ENCODE data around the gene PSMA5. TPM values are rescaled to one million over a fixed set of nuclear protein-coding genes. Genes with fewer than 3 reads are reported as not detected.
"Not testable (repeated sequence)": the region's sequence is repeated elsewhere in the genome, so short reads cannot be mapped to it uniquely, and the experiment has no call there.

Gene PSMA5
- 99.8 and 109 TPM in 2 replicates for total RNA-seq
- long read RNA-seq, transcript PSMA5-201 (9 exons, 3,729 nt) = major isoform, 164 of 180 reads
- long read RNA-seq, partial matches to known transcripts = 3 of 180 reads
- long read RNA-seq, other reads (novel, unspliced or antisense) = 13 of 180 reads

GRCh38 chr1:109426281-109427170, at the start of gene PSMA5:
Gene PSMA5 (minus strand): TSS chr1:109426448. CDS start chr1:109426330, 118 bp downstream.
- no peaks in the 10 kb centered on the region for H3K27me3 Mint-ChIP-seq (ENCODE audit: low read depth)
- DNase-seq (ENCODE audit: low read depth, low spot score) = peak; percentile 82
- H3K9me3 Mint-ChIP-seq = no peaks in the 10 kb centered on the region
- peaks cover 33% of the 10 kb centered on the region for H3K4me1 Mint-ChIP-seq
- no peak for TF ChIP-seq CTCF (conservative IDR thresholded peaks at IDR 0.05)
- H3K27ac Mint-ChIP-seq (ENCODE audit: unreplicated experiment) = peak within 1 kb of the TSS; percentile 94
- H3K4me3 Mint-ChIP-seq = peak within 1 kb of the TSS; percentile 98
- no peaks in the 10 kb centered on the region for H3K36me3 Mint-ChIP-seq (ENCODE audit: low read depth)

DNA sequence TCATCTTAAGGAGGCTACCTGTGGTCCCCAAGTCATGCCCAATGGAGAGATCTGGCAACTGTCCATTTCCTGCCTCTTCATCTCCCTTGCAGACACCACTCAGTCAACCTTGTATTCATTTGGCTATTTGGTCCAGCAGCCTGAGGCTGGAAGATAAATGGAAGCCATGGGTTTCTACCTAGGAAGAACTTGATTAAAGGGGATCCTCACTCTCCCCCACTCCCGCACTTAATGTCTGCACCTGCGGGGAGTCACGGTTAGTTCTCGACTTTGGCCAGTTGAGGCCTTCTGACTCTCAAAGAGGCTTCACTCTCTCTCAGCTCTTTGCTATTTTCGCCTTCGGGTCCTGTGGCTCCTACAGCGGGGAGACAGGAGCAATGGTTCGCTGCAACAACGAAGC, 49.0 kb upstream of the PSMA5 start:
- peaks cover 93% of the 10 kb centered on the region for H3K27me3 Mint-ChIP-seq (ENCODE audit: low read depth)
- no peak overlapping the region for H3K27ac Mint-ChIP-seq (ENCODE audit: unreplicated experiment)
- H3K4me1 Mint-ChIP-seq = no peaks in the 10 kb centered on the region
- H3K4me3 Mint-ChIP-seq = no peak overlapping the region
- H3K36me3 Mint-ChIP-seq (ENCODE audit: low read depth) = no peaks in the 10 kb centered on the region
- no peaks in the 10 kb centered on the region for H3K9me3 Mint-ChIP-seq
- no peak for DNase-seq (ENCODE audit: low read depth, low spot score)
- no peak for TF ChIP-seq CTCF (conservative IDR thresholded peaks at IDR 0.05)

DNA sequence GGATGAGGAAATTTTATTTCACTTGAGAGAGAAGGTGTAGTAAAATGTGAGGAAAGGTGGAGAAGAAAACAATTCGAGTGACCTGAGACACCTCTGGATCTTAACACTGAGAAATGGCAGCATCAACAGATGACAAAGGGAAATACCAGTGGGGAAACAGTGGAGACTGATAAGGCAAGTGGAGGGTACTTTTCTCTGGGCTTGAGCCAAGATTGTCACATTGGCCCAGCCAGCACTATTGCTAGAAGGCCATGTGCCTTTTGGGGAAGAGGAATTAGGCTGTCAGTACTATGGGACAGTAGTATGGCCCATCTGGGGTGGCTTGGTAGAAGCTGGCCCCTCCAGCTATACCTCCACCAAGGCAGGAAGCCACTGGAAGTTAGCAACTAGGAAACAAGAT, 48.4 kb upstream of the PSMA5 start:
- no peak for DNase-seq (ENCODE audit: low read depth, low spot score)
- Mint-ChIP-seq H3K9me3 (no peaks in the 10 kb centered on the region), H3K4me1 (no peaks in the 10 kb centered on the region), H3K27ac (ENCODE audit: unreplicated experiment) (no peak overlapping the region), H3K36me3 (ENCODE audit: low read depth) (no peaks in the 10 kb centered on the region), H3K27me3 (ENCODE audit: low read depth) (peaks cover 93% of the 10 kb centered on the region), H3K4me3 (no peak overlapping the region)
- no peak for TF ChIP-seq CTCF (conservative IDR thresholded peaks at IDR 0.05)

- H3K27me3 Mint-ChIP-seq (ENCODE audit: low read depth) = peaks cover 95% of the 10 kb centered on the region
- H3K36me3 Mint-ChIP-seq (ENCODE audit: low read depth); H3K27ac Mint-ChIP-seq (ENCODE audit: unreplicated experiment): not testable (repeated sequence)
These were observed 47.2 kb upstream of the PSMA5 start for GRCh38 chr1:109473284-109474057.

DNA sequence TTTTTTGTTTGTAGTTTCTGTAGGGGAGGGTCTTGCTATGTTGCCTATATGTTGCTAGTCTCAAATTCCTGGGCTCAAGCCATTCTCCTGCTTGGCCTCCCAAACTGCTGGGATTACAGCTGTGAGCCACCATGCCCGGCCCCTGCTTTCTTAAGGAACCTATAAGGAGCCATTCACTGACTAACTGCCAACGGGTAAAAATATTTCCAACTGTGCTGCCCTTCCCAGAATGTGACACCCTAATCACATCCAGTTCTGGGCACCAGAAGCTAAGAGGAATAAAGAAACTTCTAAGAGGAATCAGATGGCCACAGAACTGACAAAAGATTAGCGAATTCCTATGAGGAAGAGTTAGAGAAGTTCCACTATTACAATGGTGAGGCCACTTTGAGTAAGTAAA, 46.5 kb upstream of the PSMA5 start:
- no peak overlapping the region for H3K4me3 Mint-ChIP-seq
- H3K27ac Mint-ChIP-seq (ENCODE audit: unreplicated experiment) = no peak overlapping the region
- H3K27me3 Mint-ChIP-seq (ENCODE audit: low read depth) = peaks cover 96% of the 10 kb centered on the region
- no peaks in the 10 kb centered on the region for H3K9me3 Mint-ChIP-seq
- DNase-seq (ENCODE audit: low read depth, low spot score) = no peak
- H3K4me1 Mint-ChIP-seq = no peaks in the 10 kb centered on the region
- H3K36me3 Mint-ChIP-seq (ENCODE audit: low read depth) = no peaks in the 10 kb centered on the region
- TF ChIP-seq CTCF (conservative IDR thresholded peaks at IDR 0.05) = no peak

More at GRCh38 chr1:109473284-109474057, 47.2 kb upstream of the PSMA5 start:
- not testable (repeated sequence) for H3K9me3 Mint-ChIP-seq; H3K4me3 Mint-ChIP-seq; DNase-seq (ENCODE audit: low read depth, low spot score); H3K4me1 Mint-ChIP-seq
